ENCODE results near the gene BAG5. TPM values are rescaled to one million over a fixed set of nuclear protein-coding genes. Genes with fewer than 3 reads are reported as not detected.

BAG5 gene
- total RNA-seq, 1 donor = 30.8 TPM

GRCh38 chr14:103545915-103546651 is 16.4 kb downstream of the BAG5 start:
- Histone ChIP-seq H3K36me3 (ENCODE audit: insufficient read depth, low read length) (no peaks in the 10 kb centered on the region), H2AFZ (ENCODE audit: low read length) (no peak overlapping the region), H3K9me3 (ENCODE audit: low read depth, low read length) (no peaks in the 10 kb centered on the region), H3K27ac (ENCODE audit: low read depth, low read length) (no peak overlapping the region), H3K27me3 (ENCODE audit: insufficient read depth, low read length) (no peaks in the 10 kb centered on the region), H3K4me1 (ENCODE audit: insufficient read depth, low read length) (peaks cover 12% of the 10 kb centered on the region), H3K4me2 (ENCODE audit: insufficient read depth, low read length) (no peak overlapping the region), H4K20me1 (ENCODE audit: insufficient read depth, low read length) (peaks cover 17% of the 10 kb centered on the region), H3K4me3 (ENCODE audit: insufficient read depth, low read length) (no peak overlapping the region), H3K79me2 (ENCODE audit: insufficient read depth, low read length) (peaks cover 7% of the 10 kb centered on the region)
- DNase-seq (ENCODE audit: insufficient read length, low spot score, missing footprints) = peak; percentile 61
- no peak for TF ChIP-seq CTCF (IDR thresholded peaks at IDR 0.05; ENCODE audit: extremely low read depth, low read depth, low read length)

GRCh38 chr14:103545219-103545914 is 17.1 kb downstream of the BAG5 start:
- Histone ChIP-seq H3K27me3 (ENCODE audit: insufficient read depth, low read length) (no peaks in the 10 kb centered on the region), H3K27ac (ENCODE audit: low read depth, low read length) (no peak overlapping the region), H3K9me3 (ENCODE audit: low read depth, low read length) (no peaks in the 10 kb centered on the region), H4K20me1 (ENCODE audit: insufficient read depth, low read length) (peaks cover 17% of the 10 kb centered on the region), H3K4me3 (ENCODE audit: insufficient read depth, low read length) (no peak overlapping the region), H2AFZ (ENCODE audit: low read length) (no peak overlapping the region), H3K79me2 (ENCODE audit: insufficient read depth, low read length) (peaks cover 4% of the 10 kb centered on the region), H3K4me1 (ENCODE audit: insufficient read depth, low read length) (peaks cover 19% of the 10 kb centered on the region), H3K36me3 (ENCODE audit: insufficient read depth, low read length) (no peaks in the 10 kb centered on the region), H3K4me2 (ENCODE audit: insufficient read depth, low read length) (no peak overlapping the region)
- TF ChIP-seq CTCF (IDR thresholded peaks at IDR 0.05; ENCODE audit: extremely low read depth, low read depth, low read length) = no peak
- peak; percentile 68 for DNase-seq (ENCODE audit: insufficient read length, low spot score, missing footprints)

- no peaks in the 10 kb centered on the region for H3K27me3 ChIP-seq (ENCODE audit: insufficient read depth, low read length)
- no peak overlapping the region for H2AFZ ChIP-seq (ENCODE audit: low read length)
- H3K36me3 ChIP-seq (ENCODE audit: insufficient read depth, low read length) = no peaks in the 10 kb centered on the region
- no peak overlapping the region for H3K4me2 ChIP-seq (ENCODE audit: insufficient read depth, low read length)
- H3K4me1 ChIP-seq (ENCODE audit: insufficient read depth, low read length) = peaks cover 24% of the 10 kb centered on the region
- no peaks in the 10 kb centered on the region for H3K9me3 ChIP-seq (ENCODE audit: low read depth, low read length)
- no peak overlapping the region for H3K27ac ChIP-seq (ENCODE audit: low read depth, low read length)
- no peak for TF ChIP-seq CTCF (IDR thresholded peaks at IDR 0.05; ENCODE audit: extremely low read depth, low read depth, low read length)
- H4K20me1 ChIP-seq (ENCODE audit: insufficient read depth, low read length) = peaks cover 17% of the 10 kb centered on the region
- H3K4me3 ChIP-seq (ENCODE audit: insufficient read depth, low read length) = no peak overlapping the region
- peaks cover 2% of the 10 kb centered on the region for H3K79me2 ChIP-seq (ENCODE audit: insufficient read depth, low read length)
- peak; percentile 76 for DNase-seq (ENCODE audit: insufficient read length, low spot score, missing footprints)
Observed at GRCh38 chr14:103544388-103545218, 17.9 kb downstream of the BAG5 start.

All from osteoblast (primary cell).